Islet of Langerhans (tissue), 1 donor: ENCODE measurements around the gene HMGXB3.

Source experiments
- FAIRE-seq: peaks from one replicate; lab custom pipeline; 2011; peaks lifted over from hg19 to GRCh38; lab: Jason Lieb, UNC

HMGXB3 gene

GRCh38 chr5:150092159-150092787 lies 91.7 kb downstream of the HMGXB3 start:
- no peak for FAIRE-seq

DNA sequence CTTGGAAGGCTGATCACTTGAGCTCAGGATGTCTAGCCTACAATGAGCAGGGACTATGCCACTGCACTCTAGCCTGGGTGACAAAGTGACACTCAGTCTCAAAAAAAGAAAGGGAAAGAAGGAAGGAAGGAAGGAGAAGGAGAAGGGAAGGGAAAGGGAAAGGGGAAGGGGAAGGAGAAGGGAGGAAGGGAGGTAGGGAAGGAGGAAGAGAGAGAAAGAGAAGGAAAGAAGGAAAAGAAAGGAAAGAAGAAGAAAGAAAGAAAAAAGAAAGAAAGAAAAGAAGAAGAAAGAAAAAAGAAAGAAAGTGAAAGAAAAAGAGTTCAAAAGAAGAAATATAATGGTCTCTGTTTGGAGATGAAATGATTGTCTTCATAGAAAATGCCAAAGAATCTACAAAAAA lies 96.6 kb downstream of the HMGXB3 start:
- no peak for FAIRE-seq

GRCh38 chr5:150101023-150101422 lies 100.5 kb downstream of the HMGXB3 start:
- no peak for FAIRE-seq
